Epithelial cell of prostate (primary cell): ENCODE results near the gene UBR4.

ENCODE experiments used
- DNase-seq: peaks from one replicate; pipeline ENCODE4 v3.0.0-alpha.2; 2011; ENCODE audit warnings: low read depth, low spot score
- H3K27ac ChIP-seq: fragments of 450-650 bp; 2 replicates; pipeline ENCODE4 v1.5.1; 2017; ENCODE audit warnings: mild to moderate bottlenecking

UBR4 gene

DNA sequence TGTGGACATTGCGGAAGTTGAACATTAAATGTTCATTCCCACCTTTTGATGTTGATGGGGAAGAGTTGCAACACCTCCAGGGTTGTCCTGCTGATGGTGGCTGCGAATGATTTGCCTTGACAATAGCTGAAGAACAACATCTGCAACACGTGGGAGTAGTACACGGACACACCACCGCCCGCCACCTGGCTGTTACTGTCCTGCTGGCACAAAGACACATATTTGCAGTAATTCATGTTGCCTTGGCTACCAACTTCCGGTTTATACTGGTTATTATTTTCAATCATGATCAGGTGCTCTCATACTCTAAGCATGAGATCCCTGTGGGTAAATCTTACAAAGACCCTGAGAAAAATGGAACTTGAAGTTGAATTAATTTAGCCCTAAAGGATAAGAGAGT lies 55.2 kb downstream of the UBR4 start:
- DNase-seq = no peak
- no peak overlapping the region for H3K27ac ChIP-seq

DNA sequence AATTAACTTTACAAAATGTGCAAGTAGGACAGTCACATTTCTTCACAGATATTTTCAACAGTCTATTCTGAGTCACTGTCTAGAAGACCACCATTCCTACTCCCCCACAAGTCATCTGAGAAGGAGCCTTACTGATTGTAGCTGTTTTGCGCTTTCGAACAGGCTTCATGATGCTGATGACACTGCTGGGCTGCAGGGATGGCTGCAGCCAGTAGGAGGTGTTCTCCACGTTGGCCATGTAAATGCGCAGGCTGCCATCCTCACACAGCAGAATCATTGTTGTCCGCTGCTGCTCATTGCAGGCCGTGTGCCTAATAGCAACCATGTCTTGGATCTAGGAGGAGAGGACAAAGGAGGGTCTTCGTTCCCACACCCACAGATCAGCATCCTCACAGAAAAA lies 56.9 kb downstream of the UBR4 start:
- no peak for DNase-seq

DNA sequence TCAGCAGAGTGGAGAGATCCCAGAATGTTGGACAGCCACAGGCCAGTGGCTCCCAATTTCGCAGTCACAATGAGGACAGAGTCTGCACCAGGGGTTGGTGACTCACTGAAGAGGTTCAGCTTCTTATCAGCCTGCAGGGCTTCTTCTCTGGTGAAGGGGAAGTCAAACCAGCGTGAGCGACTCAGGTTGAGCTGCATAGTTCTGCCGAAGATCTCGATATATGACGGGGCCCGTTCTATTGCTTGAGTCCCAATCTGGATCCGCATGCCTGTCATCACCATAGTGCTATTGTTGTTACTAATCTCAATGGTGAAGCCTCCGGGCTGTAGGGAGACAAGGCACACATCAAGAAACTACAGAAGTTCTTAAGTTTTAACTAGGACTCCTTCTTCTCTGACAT lies 58.5 kb downstream of the UBR4 start:
- no peak overlapping the region for H3K27ac ChIP-seq
- DNase-seq = no peak

More for the DNA sequence above, 56.9 kb downstream of the UBR4 start:
- H3K27ac ChIP-seq = no peak overlapping the region

GRCh38 chr1:19149736-19150135 lies 60.3 kb downstream of the UBR4 start:
- no peak for DNase-seq
- no peak overlapping the region for H3K27ac ChIP-seq

GRCh38 chr1:19140465-19140864 lies 69.6 kb downstream of the UBR4 start:
- DNase-seq = no peak
- no peak overlapping the region for H3K27ac ChIP-seq

DNA sequence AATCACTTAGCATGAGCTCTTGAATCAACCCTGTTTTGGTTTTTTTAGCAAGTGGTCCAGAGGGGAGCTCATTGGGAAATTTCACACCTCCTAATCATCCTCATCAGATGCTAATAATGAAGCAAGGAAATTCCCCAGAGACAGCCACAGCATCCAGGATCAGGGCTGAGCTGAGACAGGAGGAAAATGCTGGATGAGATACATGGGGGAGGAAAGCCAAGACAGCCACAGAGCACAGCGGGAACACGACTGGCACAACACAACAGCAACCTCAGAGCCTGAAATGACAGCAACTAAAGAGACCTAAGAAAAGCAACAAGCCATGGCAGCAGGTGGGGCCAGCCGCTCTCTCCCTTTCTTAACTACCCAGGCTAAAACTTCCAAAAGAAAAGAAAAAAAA lies 70.4 kb downstream of the UBR4 start:
- no peak for DNase-seq
- H3K27ac ChIP-seq = no peak overlapping the region

DNA sequence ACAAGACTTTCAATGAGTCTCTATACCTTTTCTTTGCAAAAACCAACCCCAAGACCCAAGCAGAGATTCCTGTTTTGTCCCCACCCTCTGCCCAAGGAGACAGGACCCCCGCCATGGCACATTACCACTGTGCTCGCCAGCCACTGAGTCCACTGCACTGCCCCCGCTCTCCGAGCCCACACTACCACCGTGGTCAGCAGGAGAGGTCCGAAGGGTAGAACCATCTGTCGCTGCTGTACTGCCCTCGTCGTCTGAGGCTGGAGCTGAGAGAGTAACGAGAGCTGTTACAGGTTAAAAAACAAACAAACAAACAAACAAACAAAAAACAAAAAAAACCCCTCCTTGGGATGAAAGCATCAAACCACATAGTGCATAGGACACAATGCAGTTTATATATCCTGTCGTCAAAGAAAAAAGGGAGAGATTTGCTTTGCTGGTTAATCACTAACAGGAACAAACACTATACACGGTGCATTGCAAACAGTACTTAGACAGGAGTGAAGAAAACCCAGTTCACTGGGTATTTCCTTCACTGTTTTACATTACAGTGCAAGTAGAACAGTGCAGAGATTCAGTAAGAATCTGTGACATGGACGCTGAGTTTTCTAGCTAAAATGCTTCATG lies 71.0 kb downstream of the UBR4 start:
- no peak for DNase-seq
- no peak overlapping the region for H3K27ac ChIP-seq

- DNase-seq = no peak
- no peak overlapping the region for H3K27ac ChIP-seq
These were observed 71.7 kb downstream of the UBR4 start for GRCh38 chr1:19138331-19138730.

DNA sequence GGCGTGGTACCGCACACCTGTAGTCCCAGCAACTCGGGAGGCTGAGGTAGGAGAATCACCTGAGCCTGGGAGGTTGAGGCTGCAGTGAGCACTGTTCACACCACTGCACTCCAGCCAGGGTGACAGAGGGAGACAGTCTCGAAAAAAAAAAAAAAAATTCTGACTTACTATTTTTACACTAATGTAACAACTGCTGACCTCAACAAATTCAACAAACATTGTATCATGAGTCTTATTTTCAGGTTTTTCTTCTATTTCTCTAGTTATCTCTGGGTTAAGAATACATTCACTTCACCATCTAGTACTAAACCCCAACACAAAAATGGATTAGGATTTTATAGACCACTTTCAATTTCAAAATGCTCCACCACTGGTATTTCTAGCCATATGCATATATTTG lies 72.9 kb downstream of the UBR4 start:
- no peak for DNase-seq
- no peak overlapping the region for H3K27ac ChIP-seq

DNA sequence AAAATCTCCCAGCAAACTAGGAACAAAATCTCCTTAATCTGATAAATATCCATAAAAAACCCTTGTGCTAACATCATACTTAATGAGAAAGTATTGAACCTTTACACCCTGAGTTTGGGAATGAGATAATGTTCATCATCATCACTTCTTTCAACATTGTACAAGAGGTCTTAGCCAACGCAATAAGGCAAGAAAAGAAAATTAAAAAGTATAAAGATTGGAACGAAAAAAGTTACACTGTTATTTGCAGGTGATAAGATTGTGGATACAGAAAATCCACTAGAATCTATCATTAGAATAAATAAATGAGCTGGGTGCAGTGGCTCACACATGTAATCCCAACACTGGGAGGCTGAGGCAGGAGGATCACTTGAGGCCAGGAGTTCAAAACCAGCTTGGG lies 76.7 kb downstream of the UBR4 start:
- no peak for DNase-seq
- H3K27ac ChIP-seq = no peak overlapping the region

GRCh38 chr1:19130468-19130867 lies 79.6 kb downstream of the UBR4 start:
- DNase-seq = no peak
- H3K27ac ChIP-seq = no peak overlapping the region

GRCh38 chr1:19128968-19129514 lies 81.0 kb downstream of the UBR4 start:
- H3K27ac ChIP-seq = no peak overlapping the region
- no peak for DNase-seq

- no peak overlapping the region for H3K27ac ChIP-seq
- DNase-seq = no peak
These were observed 85.8 kb downstream of the UBR4 start for GRCh38 chr1:19124273-19124672.

DNA sequence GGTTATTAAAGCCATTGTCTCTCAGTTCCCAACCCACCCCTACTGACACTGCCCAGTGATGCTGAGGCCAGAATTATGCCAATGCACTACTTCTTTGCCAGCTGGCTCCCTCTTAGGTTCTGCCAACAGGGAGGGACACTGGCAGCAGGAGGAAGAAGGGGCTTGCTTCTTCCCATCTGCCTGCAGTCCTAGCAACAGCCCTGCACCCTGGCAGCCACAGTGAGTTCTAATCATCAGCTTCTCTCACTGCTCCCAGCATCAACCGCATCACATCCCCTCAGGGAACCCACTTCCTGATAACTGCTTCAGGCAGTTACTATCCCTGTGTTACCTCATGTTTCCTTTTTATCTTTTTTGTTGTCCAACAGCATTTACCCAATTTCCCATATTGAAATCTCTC lies 86.2 kb downstream of the UBR4 start:
- no peak for DNase-seq
- no peak overlapping the region for H3K27ac ChIP-seq

DNA sequence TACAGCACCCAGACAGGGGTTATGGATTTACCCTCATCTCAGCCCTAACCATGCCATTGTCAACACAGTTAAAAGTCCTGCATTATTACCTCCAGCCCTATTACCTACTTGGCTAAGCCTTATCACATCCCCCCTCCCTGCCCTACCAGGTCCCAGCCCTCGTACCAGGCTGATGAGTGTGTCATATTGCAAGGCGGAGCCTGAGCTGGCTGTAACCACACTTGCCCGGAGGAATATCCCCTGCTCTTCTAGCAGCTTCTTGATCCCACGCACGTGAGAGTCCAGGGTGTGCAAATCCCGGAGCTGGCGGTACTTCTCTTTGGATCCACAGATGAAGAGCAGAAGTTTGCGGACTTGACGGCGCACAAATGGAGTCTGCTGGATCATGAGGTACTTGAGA lies 87.4 kb downstream of the UBR4 start:
- H3K27ac ChIP-seq = no peak overlapping the region
- DNase-seq = no peak

GRCh38 chr1:19121192-19121591 lies 88.9 kb downstream of the UBR4 start:
- H3K27ac ChIP-seq = no peak overlapping the region
- DNase-seq = no peak

GRCh38 chr1:19120070-19120469 lies 90.0 kb downstream of the UBR4 start:
- no peak for DNase-seq
- no peak overlapping the region for H3K27ac ChIP-seq

- no peak for DNase-seq
- no peak overlapping the region for H3K27ac ChIP-seq
These were observed 94.8 kb downstream of the UBR4 start for GRCh38 chr1:19115082-19115808.

GRCh38 chr1:19113697-19114092 lies 96.4 kb downstream of the UBR4 start:
- no peak overlapping the region for H3K27ac ChIP-seq
- DNase-seq = no peak

DNA sequence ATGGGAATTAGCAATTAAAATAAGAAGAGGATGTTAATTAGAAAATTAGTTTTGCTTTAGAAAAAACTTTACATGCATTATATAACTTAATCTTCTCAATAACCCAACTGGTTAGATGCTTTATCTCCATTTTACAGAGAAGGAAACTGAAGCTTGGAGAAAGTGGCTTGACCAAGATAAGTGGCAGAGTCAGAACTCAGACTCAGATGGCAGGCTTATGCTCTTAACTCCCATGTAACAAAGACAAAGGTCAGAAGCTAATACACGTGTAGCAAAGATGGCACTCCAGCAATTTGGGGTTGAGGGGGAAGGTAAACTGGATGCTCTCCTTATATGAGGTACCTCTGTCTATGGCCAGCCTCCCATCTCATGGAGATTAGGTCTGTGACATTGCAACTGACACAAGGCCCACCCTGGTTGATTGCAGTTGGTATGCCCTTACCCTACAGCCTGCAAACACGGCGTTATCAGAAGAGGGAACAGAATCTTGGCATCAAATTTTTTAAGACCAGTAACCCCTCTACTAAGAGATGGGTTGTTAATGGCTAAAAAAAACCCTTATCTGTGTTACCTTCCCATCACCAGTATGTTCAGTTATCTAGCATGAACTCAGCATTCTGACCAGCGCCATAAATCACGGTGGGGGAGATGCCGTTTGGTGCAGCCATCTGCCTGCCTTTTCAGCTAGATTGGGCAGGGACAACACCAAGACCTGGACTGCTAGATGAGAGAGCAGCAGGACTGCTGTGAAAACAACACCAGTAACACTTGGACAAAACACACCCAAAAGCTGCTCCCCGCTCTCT lies 97.0 kb downstream of the UBR4 start:
- no peak for DNase-seq
- no peak overlapping the region for H3K27ac ChIP-seq

DNA sequence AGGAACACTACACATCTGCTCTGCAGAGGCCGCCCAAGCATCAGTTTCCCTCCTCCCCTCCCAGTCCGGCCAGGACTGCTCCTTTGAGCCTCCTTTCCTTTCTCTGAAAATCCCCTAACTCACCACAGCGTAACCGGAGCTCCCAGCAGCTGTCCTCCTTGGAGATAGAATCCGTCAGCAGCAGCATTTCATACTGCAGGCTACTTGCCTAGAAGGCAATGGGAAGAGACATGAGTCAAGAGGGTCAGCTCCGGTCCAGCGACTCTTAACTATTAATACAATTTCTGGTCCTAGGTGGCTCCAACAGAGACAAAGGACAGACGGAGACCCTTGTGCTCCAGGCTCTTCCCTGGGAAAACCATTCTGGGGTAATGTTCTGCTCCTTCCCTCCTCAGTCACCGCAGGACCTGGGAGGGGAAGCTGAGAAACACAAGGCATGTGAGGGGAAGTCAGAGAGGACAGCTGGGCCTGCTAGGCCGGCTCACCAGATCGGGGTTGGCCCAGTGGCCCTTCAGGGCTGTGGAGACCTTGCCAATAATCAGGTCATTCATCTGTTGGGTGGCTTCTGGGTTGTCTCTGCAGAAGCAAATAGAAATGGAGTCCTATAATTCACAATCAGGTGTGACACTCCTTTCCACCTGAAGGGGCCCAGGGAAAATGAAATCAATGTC lies 99.7 kb downstream of the UBR4 start:
- no peak overlapping the region for H3K27ac ChIP-seq
- DNase-seq = no peak
